Sciatic nerve (tissue), 2 donors: ENCODE data around the gene GRIK2. TPM values are rescaled to one million over a fixed set of nuclear protein-coding genes. Genes with fewer than 3 reads are reported as not detected.

Experiments used
- ATAC-seq: fragments of 200-7000 bp; cut with Tn5 transposase; one replicate; pipeline ENCODE4 v1.9.1; 2020; ENCODE audit warnings: mild to moderate bottlenecking, moderate library complexity
- DNase-seq: peaks from one replicate; pipeline ENCODE4 v3.0.0-alpha.2; 2020; ENCODE audit warnings: low spot score
- intact Hi-C: fragments of 100-400 bp; cut with DNase I; formaldehyde crosslinking; loops from one replicate; pipeline ENCODE4 v1.14.2; 2022
- total RNA-seq: library from RNA; stranded (reverse); fragmentation: NEBNext Ultra II Directional; extraction: Animal tissue kit (Norgen Biotek cat#: 25700); gene quantifications from one replicate; pipeline ENCODE4 v1.2.1, GENCODE V29; 2021
- donor health status: DM: no; HTN: no; CAD: no.
- donor health status: DM: no; HTN: no; CAD: no.

The GRIK2 gene
- total RNA-seq, 1 donor from 2014 or later: 12.8 TPM

DNA sequence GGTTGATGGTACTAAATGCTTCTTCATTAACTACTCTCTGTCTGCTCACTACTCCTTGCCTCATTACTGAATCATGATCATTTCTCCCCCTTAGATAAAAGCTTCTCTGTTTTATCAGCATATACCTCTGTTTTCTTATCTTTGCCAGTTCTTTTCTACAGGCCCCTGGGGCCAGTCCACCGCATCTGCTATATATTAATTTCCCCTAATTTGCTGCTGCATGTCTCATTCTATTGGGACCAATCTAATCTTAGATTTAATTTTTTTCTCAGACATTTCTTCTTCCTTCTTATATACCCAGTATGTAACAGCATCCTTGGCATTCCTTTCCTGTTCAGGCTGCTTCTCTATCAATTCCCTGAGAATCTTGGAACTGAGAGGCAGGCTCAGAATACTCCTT, 51.2 kb downstream of the GRIK2 start:
- no peak for DNase-seq
- intact Hi-C loops: no loop called here
- ATAC-seq: no peak

DNA sequence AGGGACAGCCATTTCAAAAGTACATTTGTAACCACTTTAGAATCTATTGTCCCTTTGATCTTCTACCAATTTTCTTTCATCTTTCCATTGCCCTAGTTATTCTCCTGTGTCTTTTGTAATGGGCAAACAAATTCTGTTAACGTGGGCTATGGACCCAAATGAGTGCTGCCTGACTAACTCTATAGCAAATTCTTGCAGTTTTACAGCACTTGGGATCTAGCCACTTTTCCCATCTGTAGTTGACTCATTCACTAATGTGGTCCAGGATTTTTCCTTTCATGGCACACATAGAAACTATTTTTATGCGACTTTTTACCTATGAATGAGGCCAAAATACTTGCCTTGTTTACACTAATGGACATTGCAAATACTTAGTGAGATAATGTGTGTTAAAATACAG, 52.0 kb downstream of the GRIK2 start:
- no peak for ATAC-seq
- no peak for DNase-seq
- intact Hi-C loops: no loop called here

DNA sequence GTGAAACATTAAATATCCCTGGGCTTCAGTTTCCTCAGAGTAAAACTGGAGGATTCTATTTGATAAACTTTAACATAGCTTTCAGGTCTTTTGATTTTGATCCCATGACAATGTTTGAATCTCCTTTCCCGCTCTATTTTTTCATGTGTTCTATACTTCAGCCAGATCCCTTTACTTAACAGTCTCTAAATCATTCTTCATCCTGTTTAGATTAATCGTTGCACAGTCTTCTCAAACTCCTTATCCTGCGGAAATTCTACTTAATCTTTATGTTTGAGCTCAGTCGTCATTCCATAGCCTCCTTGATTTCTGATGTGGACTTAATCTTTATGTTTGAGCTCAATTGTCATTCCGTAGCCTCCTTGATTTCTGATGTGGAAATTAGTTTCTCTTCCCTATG, 57.4 kb downstream of the GRIK2 start:
- ATAC-seq (no peak), DNase-seq (no peak)
- intact Hi-C loops: no loop called here

DNA sequence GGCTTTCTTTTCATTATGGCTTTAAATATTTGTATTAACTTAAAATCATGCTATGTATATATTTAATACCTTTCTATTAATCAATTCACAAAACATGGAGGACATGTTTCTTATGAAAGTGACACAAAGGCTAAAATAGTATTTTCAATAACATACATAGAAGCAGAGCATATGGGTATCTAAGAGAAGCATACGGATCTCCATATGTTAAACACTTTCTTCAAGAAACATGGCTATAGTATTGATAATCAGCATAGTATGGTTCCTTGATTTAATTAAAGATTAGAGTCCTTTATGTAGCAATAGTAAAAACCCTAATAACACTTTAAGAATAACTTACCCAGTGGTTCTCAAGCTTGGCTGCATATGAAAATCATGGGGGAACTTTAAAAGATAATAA, 58.5 kb downstream of the GRIK2 start:
- DNase-seq (no peak), ATAC-seq (no peak)
- intact Hi-C loops: no loop called here

DNA sequence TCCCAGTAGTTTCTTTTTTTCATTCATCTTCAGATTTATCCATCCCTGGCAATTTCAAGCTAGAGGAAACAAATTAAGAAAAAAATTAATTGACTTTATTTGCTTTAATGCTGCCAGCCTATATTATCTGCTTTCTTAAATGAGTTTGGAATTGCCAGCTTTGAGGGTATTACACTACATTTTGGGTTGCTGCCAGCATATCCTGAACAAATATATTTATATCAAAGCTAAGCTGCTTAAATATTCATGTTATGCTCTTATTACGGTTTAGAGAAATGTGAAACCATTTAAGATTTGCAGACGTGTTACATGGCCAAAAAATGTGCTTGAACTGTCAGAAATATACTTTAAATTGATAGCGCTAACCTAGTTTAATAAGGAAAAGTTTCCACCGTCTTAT, 59.7 kb downstream of the GRIK2 start:
- intact Hi-C loops: no loop called here
- no peak for DNase-seq
- ATAC-seq: no peak

DNA sequence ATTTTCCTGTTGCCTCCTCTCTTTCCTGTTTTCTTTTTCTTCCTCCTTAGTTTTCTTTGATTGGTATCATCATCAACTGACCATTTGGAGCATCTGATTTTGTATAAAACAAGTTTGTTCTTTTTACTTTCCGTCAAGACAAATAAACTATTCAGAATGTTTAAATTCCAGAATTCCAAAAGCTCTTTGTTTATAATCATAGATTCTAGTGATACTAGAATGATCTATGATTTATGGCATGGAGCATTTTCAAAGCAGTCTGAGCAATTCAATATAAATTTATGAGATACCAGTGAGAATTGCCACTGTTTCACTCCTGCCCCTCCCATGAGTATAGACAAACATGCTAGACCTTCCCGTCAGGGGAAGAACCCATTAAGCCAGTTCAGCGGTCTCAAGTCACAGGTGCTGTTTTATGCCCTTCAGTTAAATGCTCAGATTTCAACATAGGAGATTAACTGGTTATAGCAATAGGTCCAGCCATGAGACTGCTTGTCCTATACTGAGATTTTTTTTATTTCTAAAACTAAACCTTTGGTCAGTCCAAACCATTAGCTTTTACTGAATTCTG, 60.7 kb downstream of the GRIK2 start:
- DNase-seq (no peak), ATAC-seq (no peak)
- intact Hi-C loops: no loop called here

DNA sequence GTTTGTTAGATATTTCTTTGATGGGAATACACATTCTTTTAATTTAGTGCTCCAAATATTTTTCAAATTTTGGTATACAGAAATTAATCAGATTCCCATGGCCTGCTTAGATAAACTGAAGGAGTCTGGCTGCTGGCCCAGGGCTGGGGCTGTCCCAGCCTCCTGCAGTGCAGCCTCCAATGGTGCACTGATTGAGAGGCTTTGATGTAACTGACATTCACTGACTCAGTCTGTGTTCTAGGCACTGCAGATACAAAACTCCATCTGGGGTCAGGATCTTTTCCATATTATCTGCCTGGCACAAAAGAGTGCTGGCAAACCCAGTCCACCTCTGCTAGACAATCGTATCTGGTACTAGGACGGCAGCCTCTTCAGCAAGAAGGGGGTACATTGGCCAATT, 64.8 kb downstream of the GRIK2 start:
- intact Hi-C loops: no loop called here
- DNase-seq (no peak), ATAC-seq (no peak)

DNA sequence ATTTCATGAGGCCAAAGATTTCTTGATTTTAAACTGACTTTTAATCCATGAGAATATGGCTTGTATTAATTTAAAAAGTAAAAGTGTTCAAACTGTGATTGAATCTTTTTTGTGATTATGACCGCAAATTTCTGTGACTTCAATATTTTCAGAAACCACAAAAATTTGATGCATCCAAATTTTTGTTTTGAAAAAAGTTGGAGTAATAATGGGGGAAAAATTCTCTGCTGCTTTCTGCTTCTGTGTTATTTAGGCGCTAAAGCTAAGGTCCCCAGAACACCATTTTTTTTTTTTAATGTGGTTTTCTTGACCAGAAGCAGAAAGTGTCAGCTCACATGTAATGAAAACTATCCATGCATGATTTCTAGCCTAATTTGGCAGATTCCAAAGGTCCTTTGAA, 65.3 kb downstream of the GRIK2 start:
- no peak for ATAC-seq
- intact Hi-C loops: no loop called here

DNA sequence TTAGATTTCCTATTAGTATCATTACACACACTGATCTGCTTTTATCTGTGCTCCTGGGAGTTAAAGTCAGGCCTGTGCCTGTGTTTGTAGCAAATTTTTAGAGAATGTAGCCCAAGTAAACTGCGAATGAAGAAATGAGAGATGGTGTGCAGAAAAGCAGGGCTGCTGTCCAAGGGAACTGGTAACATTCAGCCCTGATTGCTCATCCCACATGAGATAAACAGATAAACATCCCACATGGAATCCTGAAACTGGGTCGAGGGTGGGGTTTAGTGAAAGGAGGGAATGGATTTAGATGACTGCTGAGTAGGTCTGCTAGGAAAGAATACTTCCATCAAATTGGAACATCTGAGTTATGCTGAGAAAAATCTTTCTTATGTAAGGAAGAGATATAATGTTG, 69.1 kb downstream of the GRIK2 start:
- intact Hi-C loops: loop anchor here (2.0 kb wide), 1 partner anchor 78 kb away; no protein-coding TSS in a partner anchor
- no peak for DNase-seq
- no peak for ATAC-seq

More for the DNA sequence above, 65.3 kb downstream of the GRIK2 start:
- no peak for DNase-seq

DNA sequence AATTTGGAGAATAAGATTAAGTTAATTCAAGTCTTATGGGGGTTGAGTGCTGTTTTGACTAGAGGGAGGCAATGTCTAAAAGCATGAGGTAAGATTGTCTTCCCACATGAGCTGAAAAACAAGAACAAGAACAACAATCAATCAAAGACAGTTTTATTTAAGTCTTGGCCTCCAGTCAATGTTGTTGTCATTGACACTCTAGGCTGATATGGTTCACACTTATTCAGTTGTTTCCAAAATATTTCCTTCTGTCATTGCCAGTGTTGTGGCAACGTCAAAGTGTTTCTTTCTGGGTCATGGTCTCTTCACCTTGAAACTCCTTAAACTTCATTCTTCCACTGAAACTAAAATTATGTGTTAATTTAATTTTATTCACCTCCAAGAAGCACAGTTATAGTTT, 72.4 kb downstream of the GRIK2 start:
- no peak for ATAC-seq
- no peak for DNase-seq
- intact Hi-C loops: no loop called here

DNA sequence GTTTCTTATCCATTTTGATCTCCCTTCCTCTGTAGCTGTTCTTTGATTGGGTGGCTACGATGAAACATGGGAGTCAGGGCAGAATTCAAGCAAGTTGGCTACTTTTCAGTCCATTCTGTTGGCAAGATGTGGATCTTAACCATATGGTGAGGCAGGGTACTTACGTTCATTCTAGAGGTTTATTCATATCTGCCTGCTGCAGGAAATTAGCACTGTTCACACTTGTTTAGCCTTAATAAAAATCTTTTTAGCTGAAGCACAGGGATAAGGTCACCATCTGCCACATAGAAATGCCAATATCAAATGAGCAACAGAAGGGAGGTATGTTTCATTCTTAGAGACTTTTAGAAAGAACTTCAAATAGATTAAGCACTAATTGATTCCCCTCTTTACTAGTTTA, 83.9 kb downstream of the GRIK2 start:
- no peak for DNase-seq
- intact Hi-C loops: no loop called here

DNA sequence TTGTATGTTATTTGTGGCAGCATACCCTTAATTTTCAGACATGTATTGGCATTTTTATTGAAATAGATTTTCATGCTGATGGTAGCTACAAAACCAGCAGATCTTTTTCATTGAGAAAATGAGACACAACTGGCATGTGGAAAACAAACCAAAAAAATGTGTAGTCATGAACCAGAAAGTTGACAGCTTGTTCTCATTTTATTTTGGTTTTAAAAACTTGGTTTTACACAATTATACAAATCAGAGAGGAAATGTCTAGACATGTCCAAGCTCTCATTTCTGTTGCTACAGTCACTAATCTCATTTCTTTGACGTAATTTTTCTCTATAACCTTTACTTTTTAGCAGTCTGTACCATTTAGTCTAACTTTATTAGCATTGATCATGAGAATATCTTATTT, 85.4 kb downstream of the GRIK2 start:
- DNase-seq (no peak), ATAC-seq (no peak)
- intact Hi-C loops: no loop called here

More for the DNA sequence above, 83.9 kb downstream of the GRIK2 start:
- ATAC-seq: no peak

DNA sequence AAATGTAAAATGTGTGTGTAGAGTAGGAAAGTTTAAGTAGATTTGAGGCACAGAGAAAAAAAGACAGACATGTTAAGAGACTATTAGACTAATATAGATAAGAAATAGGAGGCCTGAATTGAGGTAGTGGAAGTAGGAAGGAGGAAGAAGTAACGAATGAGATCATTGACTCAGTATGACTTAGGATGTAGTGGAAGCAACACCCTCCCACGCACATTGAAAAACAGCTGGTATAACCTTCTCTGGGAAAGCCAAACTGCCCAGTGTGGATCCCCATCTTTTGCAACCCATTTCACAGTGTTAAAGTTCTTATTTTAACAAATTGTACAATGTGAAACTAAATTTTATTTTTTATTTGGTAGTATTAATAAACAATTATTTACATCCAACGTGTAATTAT, 89.1 kb downstream of the GRIK2 start:
- no peak for DNase-seq
- no peak for ATAC-seq
- intact Hi-C loops: no loop called here

DNA sequence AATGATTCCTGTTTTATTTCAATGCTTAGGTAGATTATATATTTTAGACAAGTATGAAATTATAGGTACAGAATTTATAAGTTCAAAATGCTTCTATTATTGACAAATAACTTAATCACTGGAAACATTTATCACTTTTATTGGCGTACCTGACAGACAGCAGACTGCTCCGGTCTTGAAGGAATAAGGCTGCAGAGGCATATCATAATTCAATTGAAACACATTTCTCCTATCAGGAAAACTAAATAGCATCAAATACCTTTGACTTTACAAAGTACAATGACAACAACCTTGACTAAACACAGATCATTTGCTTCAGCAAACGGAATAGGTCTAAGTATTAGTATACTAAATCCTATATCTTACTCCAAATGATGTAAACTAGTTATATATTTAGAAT, 91.3 kb downstream of the GRIK2 start:
- intact Hi-C loops: no loop called here
- no peak for DNase-seq
- no peak for ATAC-seq

DNA sequence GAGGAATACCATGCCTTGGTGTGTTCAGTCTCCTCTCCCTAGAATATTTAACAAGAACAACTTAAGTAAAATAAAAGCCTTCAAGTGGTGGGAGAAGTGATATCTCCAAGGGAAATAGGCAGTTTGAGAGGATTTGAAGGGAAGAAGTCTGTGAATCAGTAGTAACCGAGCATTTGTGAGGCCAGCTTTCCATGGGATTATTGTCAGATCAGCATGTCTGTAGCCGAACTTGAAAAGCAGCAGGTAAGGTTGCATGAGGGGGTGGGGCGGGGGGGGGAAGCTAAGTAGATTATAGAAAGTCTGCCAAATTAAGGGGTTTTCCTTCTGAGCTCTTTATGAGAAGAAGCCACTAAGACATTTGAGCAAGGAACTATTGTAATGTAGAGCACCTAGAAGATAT, 92.6 kb downstream of the GRIK2 start:
- intact Hi-C loops: no loop called here
- DNase-seq (no peak), ATAC-seq (no peak)

DNA sequence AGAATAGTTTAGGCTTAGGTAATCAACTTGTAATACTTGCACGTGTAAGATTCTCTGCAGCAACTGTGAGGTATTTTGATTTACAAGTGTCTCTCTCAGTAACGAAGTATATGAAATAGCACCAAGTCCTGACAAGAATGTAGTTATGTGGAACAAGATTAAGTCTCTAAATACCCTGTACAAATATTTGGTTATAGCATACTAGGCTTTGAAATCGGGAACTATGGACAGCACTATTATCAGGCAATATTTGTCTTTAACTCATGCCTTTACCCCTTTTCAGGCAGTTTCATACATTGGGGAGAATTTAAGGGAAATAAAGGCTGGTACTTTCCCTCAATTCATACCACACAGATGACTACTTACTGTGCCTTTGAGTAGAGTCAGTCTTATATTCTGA, 93.2 kb downstream of the GRIK2 start:
- DNase-seq (no peak), ATAC-seq (no peak)
- intact Hi-C loops: no loop called here

DNA sequence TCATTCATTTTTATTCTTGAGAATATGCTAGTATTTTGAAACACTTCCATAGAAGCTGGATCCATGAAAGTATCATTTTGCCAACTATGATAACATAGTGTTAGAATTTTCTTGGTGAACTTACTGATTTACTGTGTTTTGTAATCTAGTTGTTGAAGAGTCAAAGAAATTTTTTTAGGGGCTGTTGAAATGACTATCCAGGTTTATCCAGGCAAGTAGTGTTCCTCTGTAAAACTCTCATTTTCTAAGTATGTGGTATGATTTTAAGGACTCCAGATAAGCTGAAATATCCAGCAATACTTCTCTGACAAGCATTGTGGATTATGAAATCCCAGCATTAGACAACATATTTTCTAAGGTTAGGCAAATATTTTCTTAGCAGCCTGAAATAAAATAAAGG, 95.9 kb downstream of the GRIK2 start:
- ATAC-seq (no peak), DNase-seq (no peak)
- intact Hi-C loops: no loop called here

DNA sequence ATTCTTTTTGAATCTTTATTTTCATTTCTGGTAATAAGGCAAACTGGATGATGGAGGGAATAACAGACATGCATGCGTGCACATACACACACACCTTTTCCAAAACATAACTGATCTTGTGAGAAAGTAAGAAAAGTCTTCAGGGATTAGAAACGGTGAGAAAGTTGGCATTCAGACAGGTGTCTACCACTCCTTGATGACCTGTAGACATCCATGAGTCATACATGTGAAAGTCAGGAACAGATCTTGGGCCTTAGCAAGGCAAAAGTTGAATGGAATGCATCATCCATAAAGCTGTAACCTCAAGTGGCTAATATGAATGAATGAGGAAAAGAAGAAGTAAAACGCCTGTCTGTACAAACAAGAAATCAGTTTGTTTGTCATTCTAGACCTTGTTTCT, 97.3 kb downstream of the GRIK2 start:
- no peak for ATAC-seq

DNA sequence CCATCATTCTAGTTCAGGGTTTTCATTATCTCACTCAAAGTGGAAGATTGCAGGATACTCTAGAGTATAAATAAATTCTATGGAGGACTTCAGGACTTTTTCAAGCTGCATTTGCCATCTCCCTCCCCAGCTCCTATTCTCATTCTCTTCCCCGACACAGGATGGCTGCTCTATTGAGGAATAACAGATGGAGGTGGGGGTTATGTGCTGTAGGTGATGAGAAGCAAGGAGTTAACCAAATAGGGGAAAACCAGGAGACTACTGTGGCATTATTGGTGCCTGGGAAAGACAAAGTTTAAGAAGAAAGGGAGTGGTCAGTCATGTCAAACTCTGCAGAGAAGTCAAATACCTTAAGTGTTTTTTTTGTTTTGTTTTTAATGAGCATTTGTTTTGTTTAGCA, 109.3 kb downstream of the GRIK2 start:
- intact Hi-C loops: no loop called here
- no peak for ATAC-seq

More for the DNA sequence above, 97.3 kb downstream of the GRIK2 start:
- intact Hi-C loops: no loop called here
- no peak for DNase-seq

DNA sequence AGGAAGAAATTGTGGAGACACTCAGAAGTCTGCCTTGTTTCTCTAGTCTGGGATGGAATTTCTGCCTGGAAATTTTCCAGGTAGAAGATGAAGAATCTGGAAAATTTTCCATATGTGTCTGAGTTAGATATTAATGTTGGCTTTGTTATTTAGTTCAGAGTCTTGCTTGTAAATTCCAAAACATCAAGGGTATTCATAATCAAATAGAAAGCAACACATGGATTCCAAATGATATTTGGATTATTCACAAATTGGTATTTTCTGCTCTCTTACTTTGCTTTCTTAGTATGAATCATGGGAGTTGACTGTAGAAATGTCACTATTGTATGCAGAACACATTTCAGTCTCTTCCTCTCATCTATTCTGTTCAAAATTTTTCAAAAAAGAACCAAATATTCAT, 116.0 kb downstream of the GRIK2 start:
- intact Hi-C loops: no loop called here
- ATAC-seq (no peak), DNase-seq (no peak)

More for the DNA sequence above, 109.3 kb downstream of the GRIK2 start:
- no peak for DNase-seq

DNA sequence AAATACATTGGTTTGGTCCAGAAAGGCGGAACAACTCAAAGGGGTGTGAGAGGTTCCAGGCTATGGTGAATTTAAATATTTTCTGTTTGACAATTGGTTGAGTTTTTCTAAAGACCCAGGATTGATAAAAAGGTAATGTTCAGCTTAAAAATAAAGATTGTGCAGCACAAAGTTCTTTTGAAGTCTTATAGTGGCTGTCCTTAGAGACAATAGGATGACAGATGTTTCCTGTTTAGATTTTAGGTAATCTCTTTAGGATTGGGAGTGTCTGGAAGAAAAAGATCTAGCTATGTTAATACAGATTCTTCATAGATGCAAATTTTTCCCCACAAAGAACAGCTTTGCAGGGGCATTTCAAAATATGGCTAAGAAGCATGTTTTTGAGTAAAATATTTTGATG, 119.7 kb downstream of the GRIK2 start:
- no peak for ATAC-seq
- DNase-seq: no peak
- intact Hi-C loops: no loop called here

DNA sequence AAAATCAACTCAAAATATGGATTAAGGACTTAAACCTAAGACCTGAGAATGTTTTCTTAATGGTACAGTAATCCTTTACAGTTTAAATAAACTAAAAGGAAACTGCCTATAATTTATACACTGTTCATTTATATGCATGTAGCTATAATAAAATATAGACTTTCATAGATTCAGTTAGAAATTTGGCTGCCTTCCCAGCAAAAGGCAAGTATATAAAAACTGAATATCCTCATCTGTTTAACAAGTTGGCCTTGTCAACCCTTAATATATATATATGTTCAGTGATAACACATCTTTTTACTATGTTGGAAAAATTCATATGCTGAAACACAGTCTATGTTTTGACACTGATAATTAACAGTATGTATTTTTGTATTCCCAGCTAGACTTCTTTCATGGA, 123.1 kb downstream of the GRIK2 start:
- DNase-seq (no peak), ATAC-seq (no peak)
- intact Hi-C loops: no loop called here
